Fibroblast of villous mesenchyme (primary cell): ENCODE measurements around the gene CD86. TPM values are rescaled to one million over a fixed set of nuclear protein-coding genes. Genes with fewer than 3 reads are reported as not detected.

Experiments used
- DNase-seq: peaks from one replicate; pipeline ENCODE4 v3.0.0-alpha.2; 2010; ENCODE audit warnings: low read depth
- H3K4me3 ChIP-seq: 2 replicates; pipeline ENCODE4 v1.5.1; 2011; ENCODE audit warnings: low read depth, mild to moderate bottlenecking, low read length
- CTCF ChIP-seq: IDR thresholded peaks from 2 replicates; pipeline ENCODE4 v1.5.1; 2012; ENCODE audit warnings: low read depth, mild to moderate bottlenecking, low read length; ENCODE audit not compliant: insufficient read depth
- total RNA-seq: library from RNA; depleted of rRNA; stranded (reverse); fragments of >200 nt; gene quantifications from 2 replicates; pipeline ENCODE4 v1.2.3, GENCODE V29; 2012

CD86 gene
- total RNA-seq, 1 donor: not detected

GRCh38 chr3:122052968-122053367 is 2.2 kb upstream of the CD86 start:
- no peak for DNase-seq
- H3K4me3 ChIP-seq: no peak overlapping the region
- TF ChIP-seq CTCF: no peak

GRCh38 chr3:122057671-122058070 is 2.5 kb downstream of the CD86 start:
- no peak for DNase-seq
- no peak overlapping the region for H3K4me3 ChIP-seq
- no peak for TF ChIP-seq CTCF

DNA sequence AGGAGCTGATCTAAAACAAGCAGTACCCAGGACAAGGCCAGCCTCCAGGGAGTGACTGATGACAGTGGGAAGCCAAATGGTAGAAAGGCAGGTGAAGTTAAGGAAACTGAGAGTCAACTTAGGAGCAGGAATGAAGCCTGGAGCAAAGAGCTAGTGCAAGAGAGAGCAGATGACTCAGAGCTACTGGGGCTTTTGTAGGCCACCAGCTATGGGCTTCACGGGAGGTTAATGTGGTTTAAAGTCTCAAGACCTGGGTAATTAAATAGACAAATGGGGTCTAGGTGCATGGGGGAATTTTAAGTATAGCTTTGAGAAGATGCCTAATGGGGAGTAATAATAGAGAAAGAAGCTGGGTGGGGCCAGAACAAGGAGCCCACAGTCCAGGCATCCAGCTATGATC is 3.1 kb downstream of the CD86 start:
- TF ChIP-seq CTCF: no peak
- no peak for DNase-seq
- no peak overlapping the region for H3K4me3 ChIP-seq

DNA sequence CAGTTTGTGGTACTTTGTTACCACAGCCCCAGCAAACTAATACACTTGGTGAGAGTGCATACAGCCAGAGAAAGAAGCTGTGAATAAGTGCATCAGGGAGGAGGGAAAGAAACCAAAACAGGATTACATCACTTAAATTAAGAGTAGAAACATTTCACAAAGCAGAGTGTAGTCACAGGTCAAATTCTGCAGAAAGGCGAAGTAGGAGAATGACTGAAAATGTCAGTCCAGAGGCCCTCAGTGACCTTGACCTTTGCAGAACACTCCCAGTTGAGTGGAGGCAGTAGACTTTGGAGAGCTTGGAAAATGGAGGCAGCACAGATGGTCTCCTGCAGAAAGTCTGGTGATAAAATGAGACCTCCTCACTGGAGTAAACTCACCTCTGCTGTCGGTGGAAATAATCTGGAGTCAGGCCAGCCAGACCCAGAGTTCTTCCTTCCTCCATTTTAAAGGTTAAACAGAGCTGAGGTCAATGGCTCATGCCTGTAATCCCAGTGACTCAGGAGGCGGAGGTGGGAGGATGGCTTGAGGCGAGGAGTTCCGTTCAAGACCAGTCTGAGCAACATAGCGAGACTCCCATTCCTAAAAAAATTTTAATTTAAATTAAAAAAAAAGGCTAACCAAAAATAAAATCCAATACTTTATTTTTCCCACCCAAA is 5.0 kb downstream of the CD86 start:
- no peak for DNase-seq
- no peak overlapping the region for H3K4me3 ChIP-seq
- no peak for TF ChIP-seq CTCF

- no peak overlapping the region for H3K4me3 ChIP-seq
- DNase-seq: no peak
- no peak for TF ChIP-seq CTCF
Measured at GRCh38 chr3:122063908-122064307, 8.7 kb downstream of the CD86 start.

- no peak for DNase-seq
- no peak overlapping the region for H3K4me3 ChIP-seq
- no peak for TF ChIP-seq CTCF
Measured at GRCh38 chr3:122064326-122064725, 9.2 kb downstream of the CD86 start.
